WI38 (cell line): ENCODE data around the gene LYPD8.

ENCODE experiments used
- H3K4me3 ChIP-seq: 2 replicates; pipeline ENCODE4 v1.5.1; 2011; ENCODE audit warnings: low read depth, mild to moderate bottlenecking, control low read depth, low read length
- TF ChIP-seq, protein P1 (sequence below): IDR thresholded peaks from 2 replicates; pipeline ENCODE4 v1.5.1; 2012; ENCODE audit warnings: low read depth, mild to moderate bottlenecking, control low read depth, low read length

LYPD8 gene

DNA sequence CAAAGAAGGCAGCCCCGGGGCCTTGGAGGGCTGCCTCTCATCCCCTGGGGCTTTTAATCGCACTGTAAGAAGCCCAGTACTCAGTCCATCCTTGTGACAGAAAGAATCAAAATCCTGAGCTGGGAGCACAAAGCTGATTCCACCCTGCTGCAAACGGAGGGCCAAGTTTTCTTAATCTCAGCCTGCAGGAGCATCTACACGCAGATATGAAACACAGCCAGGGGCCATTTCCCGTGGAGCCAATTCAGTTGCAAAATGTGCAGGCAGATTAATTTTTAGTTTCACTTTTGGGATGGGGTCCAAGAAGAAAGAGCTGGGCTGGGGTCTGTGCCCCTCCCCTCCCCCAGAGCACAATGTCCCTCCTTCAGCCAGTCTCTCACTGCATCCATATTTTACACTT, 4.4 kb downstream of the LYPD8 start:
- TF ChIP-seq, protein P1, sequence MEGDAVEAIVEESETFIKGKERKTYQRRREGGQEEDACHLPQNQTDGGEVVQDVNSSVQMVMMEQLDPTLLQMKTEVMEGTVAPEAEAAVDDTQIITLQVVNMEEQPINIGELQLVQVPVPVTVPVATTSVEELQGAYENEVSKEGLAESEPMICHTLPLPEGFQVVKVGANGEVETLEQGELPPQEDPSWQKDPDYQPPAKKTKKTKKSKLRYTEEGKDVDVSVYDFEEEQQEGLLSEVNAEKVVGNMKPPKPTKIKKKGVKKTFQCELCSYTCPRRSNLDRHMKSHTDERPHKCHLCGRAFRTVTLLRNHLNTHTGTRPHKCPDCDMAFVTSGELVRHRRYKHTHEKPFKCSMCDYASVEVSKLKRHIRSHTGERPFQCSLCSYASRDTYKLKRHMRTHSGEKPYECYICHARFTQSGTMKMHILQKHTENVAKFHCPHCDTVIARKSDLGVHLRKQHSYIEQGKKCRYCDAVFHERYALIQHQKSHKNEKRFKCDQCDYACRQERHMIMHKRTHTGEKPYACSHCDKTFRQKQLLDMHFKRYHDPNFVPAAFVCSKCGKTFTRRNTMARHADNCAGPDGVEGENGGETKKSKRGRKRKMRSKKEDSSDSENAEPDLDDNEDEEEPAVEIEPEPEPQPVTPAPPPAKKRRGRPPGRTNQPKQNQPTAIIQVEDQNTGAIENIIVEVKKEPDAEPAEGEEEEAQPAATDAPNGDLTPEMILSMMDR = no peak
- H3K4me3 ChIP-seq = no peak overlapping the region

DNA sequence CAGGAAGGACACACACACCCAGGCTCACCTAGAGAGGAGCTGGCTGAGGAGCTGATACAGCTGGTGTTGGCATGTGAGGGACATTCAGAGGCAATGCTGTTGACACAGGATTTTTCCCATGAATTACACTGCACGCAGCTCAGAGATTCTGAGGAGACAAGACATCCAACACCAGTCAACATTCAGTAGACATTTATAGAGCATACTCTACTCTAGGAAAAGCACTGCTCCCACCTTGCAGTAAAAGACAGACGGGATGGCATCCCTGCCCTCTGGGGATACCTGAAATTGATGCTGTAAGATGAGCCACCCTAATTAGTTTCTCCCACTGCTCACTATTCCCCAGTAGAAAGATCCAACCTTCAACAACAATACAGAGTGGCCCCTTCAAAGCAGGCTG, 5.1 kb downstream of the LYPD8 start:
- H3K4me3 ChIP-seq = no peak overlapping the region
- TF ChIP-seq, protein P1 = no peak

DNA sequence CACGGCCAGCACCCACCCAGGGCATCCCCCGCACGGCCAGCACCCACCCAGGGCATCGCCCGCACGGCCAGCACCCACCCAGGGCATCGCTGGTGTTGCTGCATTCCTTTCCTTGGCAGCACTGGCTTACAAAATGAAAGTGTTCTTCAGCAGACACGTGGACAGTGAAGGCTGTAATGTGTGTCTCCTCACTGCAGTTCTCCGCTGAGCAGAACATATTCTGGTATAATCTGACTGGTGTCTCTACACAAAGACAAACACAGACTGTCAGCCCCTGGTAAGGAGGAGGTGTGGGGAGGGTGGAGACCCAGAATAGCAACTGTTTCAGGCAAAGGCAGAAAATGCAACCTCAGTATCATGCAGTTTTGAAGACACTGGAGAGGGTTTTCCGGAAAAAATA, 7.3 kb downstream of the LYPD8 start:
- TF ChIP-seq, protein P1 = no peak
- H3K4me3 ChIP-seq = no peak overlapping the region

DNA sequence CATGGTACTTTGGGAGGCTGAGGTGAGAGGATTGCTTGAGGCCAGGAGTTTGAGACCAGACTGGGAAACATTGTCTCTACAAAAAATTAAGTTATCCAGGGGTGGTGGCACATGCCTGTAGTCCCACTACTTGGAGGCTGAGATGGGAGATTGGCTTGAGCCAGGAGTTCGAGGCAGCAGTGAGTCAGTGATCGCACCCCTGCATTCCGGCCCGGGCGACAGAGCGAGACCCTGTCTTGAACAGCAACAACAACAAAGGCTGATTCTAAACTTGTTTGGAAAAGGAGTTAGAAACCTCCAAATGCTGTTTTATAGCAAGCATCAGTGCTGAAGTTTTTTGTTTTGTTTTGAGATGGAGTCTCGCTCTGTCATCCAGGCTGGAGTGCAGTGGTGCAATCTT, 14.7 kb downstream of the LYPD8 start:
- TF ChIP-seq, protein P1 = no peak
- no peak overlapping the region for H3K4me3 ChIP-seq

DNA sequence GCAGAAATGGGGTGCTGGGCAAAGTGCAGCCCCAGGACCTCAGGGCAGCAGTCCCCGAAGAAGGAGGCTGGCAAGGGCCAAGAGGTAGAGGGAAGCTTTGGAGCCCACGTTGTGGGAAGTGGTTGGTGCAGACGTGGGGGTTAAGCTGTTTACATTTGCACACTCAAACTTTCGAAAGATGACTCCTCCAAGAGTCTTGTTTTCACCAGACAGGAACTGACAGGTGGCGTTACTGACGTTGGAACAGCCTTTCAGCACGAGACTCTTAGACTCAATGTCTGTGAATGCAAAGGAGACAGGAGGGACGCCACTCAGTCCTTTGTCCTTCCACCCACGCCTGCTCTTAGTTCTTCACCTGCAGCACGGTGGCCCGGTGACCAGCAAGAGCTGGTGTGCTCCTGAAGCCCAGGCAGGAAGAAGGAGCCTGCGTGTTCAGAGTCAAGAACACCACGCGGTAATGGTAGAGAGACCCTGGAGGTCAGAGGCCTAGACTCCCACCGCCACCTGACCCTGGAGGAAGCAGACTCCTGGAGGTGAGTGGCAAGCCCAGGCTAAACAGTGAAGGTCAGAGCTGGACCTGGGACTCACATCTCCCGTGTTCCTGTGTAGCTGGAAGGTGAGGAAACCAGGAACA, 15.9 kb downstream of the LYPD8 start:
- TF ChIP-seq, protein P1 = no peak
- H3K4me3 ChIP-seq = no peak overlapping the region

DNA sequence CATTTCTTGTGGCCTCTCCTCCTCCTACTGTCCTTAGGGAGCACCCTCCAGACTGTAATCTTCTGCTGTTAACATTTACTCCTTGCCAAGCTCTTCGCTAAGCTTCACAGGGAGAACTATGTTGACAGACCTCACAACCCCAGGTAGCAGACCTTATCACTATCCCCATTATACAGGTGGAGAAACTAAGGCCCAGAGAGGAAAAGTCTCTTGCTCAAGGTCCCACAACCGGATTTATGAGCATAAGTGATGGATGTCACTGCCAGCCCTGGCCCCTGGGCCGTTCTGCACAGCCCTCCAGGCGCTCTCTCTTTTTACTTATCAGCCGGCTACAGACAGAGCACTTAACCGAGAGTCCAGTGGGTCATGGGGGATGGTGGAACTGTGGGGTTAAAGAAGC, 18.1 kb downstream of the LYPD8 start:
- no peak overlapping the region for H3K4me3 ChIP-seq
- TF ChIP-seq, protein P1 = no peak

DNA sequence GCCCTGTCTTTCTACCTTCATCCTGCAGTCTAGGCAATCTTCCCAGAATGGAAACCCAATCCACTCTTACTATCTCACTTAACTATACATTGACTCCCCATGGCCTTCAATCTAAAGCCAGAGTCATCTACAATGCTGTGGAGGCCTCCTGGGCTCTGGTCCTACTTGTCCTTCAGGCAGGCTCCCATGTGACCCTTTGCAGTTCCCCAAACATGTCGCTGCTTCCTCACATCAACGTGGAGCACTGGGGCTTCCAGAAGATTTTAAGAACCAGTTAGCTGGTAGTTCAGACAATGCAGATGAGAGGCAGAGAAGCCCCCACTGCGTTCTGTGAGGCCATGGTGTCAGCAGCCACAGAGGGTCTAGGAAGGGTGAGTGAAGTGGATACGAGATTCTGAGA, 18.6 kb downstream of the LYPD8 start:
- TF ChIP-seq, protein P1 = no peak
- no peak overlapping the region for H3K4me3 ChIP-seq
